Heart left ventricle (tissue), 13 donors: Measurements from ENCODE around the gene NUDC.
A peak's percentile ranks its signal among the peaks of the same experiment; 100 is the strongest.

Experiments used
- CTCF ChIP-seq, 12 donors: fragments of 200-600 bp; sonication (generic) in 4 of 12; IDR thresholded peaks; one replicate each; pipeline versions ENCODE4 v1.5.0 to v1.8.0; 2018 to 2022; ENCODE audit warnings: antibody characterized with exemption in 12 of 12, mild to moderate bottlenecking in 5 of 12
- POLR2A ChIP-seq, 2 donors: fragments of 450-650 bp; IDR thresholded peaks; one replicate each; pipeline ENCODE4 v1.6.1; 2017; ENCODE audit warnings: antibody characterized with exemption in 2 of 2, mild to moderate bottlenecking in 2 of 2, moderate library complexity in 2 of 2
- donor health status: ischemic (EF 13 %, LVEDD 7.1; RV severe dilation, severe dysfunction).
- donor health status: DM: no; HTN: yes; CAD: no.
- donor health status: DM: no; HTN: no; CAD: no.
- donor health status: ischemic (EF 25% LVEDD 6.9; RV normal size, moderate dysfunction).
- donor health status: ischemic (EF 25% LVEDD 5.7; RV mildly dilated, moderate dysfunction).
- donor health status: ischemic (EF 35%, LVEDD 5.7; RV mildly dilated, moderate dysfunction).
- donor health status: nonischemic (EF 11% LVEDD 7.7; RV severe dilation, severe dysfunction).
- donor health status: DM: yes; HTN: yes; CAD: no.
- donor health status: PGD.
- donor health status: ischemic (EF 29% LVEDD 5.4; RV normal size, mild dysfunction).
- donor health status: nonischemic (EF 23%, LVEDD 6.1; RV moderate dilation, normal function).

- peak in 8 of 12 donors; percentile 8 to 43 (median 30) for TF ChIP-seq CTCF (IDR thresholded peaks at IDR 0.05)
- no peak for TF ChIP-seq POLR2A (IDR thresholded peaks at IDR 0.05)
Measured at GRCh38 chr1:26887125-26887524, 34.4 kb upstream of the NUDC start.
